Skeletal muscle tissue (tissue), 4 donors: ENCODE data around the gene KCNN3. TPM values are rescaled to one million over a fixed set of nuclear protein-coding genes. Genes with fewer than 3 reads are reported as not detected.

Experiments
- H3K27ac ChIP-seq: one replicate; pipeline ENCODE4 v1.7.0; 2013; ENCODE audit warnings: mild to moderate bottlenecking, low read depth, low read length, inconsistent platforms
- H3K27me3 ChIP-seq, 3 donors: one replicate each; pipeline ENCODE4 v1.7.0; 2013; ENCODE audit warnings: low read length in 3 of 3; ENCODE audit not compliant: control insufficient read depth in 3 of 3, insufficient read depth in 3 of 3
- H3K36me3 ChIP-seq, 3 donors: one replicate each; pipeline ENCODE4 v1.7.0; 2013; ENCODE audit warnings: low read length in 3 of 3; ENCODE audit not compliant: control insufficient read depth in 3 of 3, insufficient read depth in 3 of 3
- H3K4me1 ChIP-seq, 3 donors: one replicate each; pipeline ENCODE4 v1.7.0; 2013; ENCODE audit warnings: low read length in 3 of 3, mild to moderate bottlenecking in 3 of 3; ENCODE audit not compliant: control insufficient read depth in 3 of 3, insufficient read depth in 3 of 3
- H3K4me3 ChIP-seq, 3 donors: one replicate each; pipeline ENCODE4 v1.7.0; 2013; ENCODE audit warnings: low read length in 3 of 3
- H3K9ac ChIP-seq, 3 donors: one replicate each; pipeline ENCODE4 v1.7.0; 2013; ENCODE audit warnings: low read length in 3 of 3, mild to moderate bottlenecking in 3 of 3, moderate library complexity in 2 of 3, low read depth in 1 of 3
- H3K9me3 ChIP-seq, 3 donors: one replicate each; pipeline ENCODE4 v1.7.0; 2013; ENCODE audit warnings: low read length in 3 of 3; ENCODE audit not compliant: control insufficient read depth in 3 of 3
- total RNA-seq: library from RNA; depleted of rRNA; stranded (reverse); fragments of >200 nt; gene quantifications from one replicate; pipeline ENCODE4 v1.2.3, GENCODE V29; 2014
- donor health status: Osteomylitis.

KCNN3 gene
- total RNA-seq, 1 donor from 2014 or later: 3.7 TPM

DNA sequence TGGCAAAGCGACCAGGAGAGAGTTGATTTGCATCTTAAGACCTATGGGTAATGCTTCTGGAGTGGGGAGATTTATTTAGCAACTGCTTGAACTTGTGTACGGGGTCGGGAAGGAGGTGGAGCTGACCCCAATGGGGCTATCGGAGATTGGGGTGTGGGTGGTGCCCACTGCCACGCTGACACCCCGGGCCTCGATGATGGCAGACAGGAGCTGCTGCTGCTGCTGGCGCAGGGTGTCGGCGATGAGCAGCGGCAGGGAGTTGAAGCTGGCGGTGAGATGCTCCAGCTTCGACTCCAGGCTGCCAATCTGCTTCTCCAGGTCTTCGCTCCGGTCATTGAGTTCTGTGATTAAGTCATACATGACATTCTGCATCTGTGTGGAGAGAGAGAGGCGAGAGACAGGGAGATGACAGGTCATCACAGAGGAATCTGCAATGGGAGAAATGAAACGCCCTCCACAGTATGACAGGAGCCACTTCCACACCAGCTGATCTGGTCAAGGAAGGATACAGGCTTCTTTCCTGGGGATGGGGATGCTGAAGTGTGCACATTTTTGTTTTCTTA lies 162.1 kb downstream of the KCNN3 start:
- no peak overlapping the region for H3K27ac ChIP-seq
- H3K36me3 ChIP-seq: peaks cover 2 to 8% (median 5%) of the 10 kb centered on the region in 3 donors
- peaks cover 8 to 26% (median 15%) of the 10 kb centered on the region in 3 donors for H3K4me1 ChIP-seq
- no peaks in the 10 kb centered on the region for H3K9me3 ChIP-seq
- H3K9ac ChIP-seq: no peak overlapping the region
- H3K27me3 ChIP-seq: no peaks in the 10 kb centered on the region
- no peak overlapping the region for H3K4me3 ChIP-seq

GRCh38 chr1:154706851-154707250 lies 163.2 kb downstream of the KCNN3 start:
- Histone ChIP-seq H3K4me3 (no peak overlapping the region), H3K4me1 (peaks cover 8 to 26% (median 15%) of the 10 kb centered on the region in 3 donors), H3K9me3 (no peaks in the 10 kb centered on the region), H3K36me3 (peaks cover 0 to 3% (median 0%) of the 10 kb centered on the region in 3 donors), H3K27ac (no peak overlapping the region), H3K27me3 (no peaks in the 10 kb centered on the region), H3K9ac (no peak overlapping the region)

GRCh38 chr1:154705544-154705943 lies 164.5 kb downstream of the KCNN3 start:
- Histone ChIP-seq H3K9me3 (no peaks in the 10 kb centered on the region), H3K9ac (no peak overlapping the region), H3K4me1 (peaks cover 8 to 26% (median 15%) of the 10 kb centered on the region in 3 donors), H3K27ac (no peak overlapping the region), H3K4me3 (no peak overlapping the region), H3K27me3 (no peaks in the 10 kb centered on the region), H3K36me3 (peaks cover 0 to 3% (median 0%) of the 10 kb centered on the region in 3 donors)

DNA sequence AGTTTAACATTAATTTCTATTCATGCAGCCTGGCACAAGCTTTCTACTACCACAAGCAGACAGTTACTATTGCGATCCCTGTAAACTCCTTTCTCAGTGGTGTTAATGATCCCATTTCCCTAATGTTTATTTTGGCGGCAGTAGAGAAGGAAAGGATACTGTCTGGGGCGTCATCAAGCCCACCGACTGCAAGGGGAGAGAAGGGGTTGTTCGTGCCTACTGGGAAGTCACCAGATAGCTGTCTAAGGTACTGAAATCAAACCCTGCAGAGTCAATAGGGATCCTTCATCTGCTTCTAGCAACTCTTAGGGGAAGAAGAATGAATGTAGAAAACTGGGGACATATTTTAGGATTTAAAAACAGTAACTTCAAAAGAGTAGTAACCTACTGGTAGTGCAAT lies 166.9 kb downstream of the KCNN3 start:
- H3K4me1 ChIP-seq: peaks cover 14 to 28% (median 16%) of the 10 kb centered on the region in 3 donors
- no peaks in the 10 kb centered on the region for H3K9me3 ChIP-seq
- H3K4me3 ChIP-seq: no peak overlapping the region

DNA sequence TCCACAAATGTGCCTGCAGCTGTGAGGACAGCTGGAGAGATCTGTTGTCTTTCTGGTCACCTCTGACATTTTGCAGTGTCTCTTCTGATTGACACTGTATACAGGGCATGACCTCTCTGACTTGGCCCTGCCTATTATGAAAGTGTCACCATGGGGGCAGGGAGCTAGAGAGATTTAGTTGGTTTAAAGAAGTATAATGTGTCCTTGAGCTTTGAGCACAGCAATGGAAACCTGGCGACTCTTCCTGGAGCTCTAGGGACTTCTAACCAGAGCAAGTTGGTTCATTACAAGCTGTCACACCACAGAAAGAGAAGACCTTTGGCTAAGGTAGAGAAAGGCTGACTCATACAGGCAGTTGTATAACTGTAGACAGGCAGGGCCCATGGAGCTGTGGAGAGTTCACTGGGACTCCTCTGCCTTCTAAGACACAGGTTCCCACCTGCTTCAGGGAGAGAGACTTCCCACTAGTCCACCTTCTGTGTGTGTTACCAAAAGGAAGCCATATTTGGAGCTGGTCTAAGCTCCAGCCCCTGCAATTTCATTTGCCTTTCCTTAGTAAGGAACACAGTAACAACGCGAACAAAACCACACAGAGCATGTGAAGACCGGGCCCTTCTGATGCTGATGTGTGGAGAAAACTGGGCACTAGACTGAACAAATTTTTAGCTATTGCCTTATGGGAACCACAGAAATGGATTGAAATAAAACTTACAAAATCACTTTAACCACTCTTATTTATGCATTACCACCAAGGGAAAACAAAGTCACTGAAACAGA lies 171.6 kb downstream of the KCNN3 start:
- Histone ChIP-seq H3K4me1 (peaks cover 28 to 30% (median 29%) of the 10 kb centered on the region in 3 donors), H3K27me3 (no peaks in the 10 kb centered on the region), H3K9me3 (no peaks in the 10 kb centered on the region), H3K27ac (peak overlapping the region; percentile 86), H3K36me3 (no peaks in the 10 kb centered on the region), H3K4me3 (no peak overlapping the region), H3K9ac (peak overlapping the region in 1 of 3 donors; percentile 46)

More for the DNA sequence above, 166.9 kb downstream of the KCNN3 start:
- Histone ChIP-seq H3K9ac (no peak overlapping the region), H3K27me3 (no peaks in the 10 kb centered on the region), H3K27ac (no peak overlapping the region), H3K36me3 (peaks cover 0 to 3% (median 0%) of the 10 kb centered on the region in 3 donors)

- no peaks in the 10 kb centered on the region for H3K9me3 ChIP-seq
- no peak overlapping the region for H3K9ac ChIP-seq
- H3K27ac ChIP-seq: peak overlapping the region; percentile 86
- peaks cover 28 to 30% (median 29%) of the 10 kb centered on the region in 3 donors for H3K4me1 ChIP-seq
- no peak overlapping the region for H3K4me3 ChIP-seq
- no peaks in the 10 kb centered on the region for H3K27me3 ChIP-seq
- no peaks in the 10 kb centered on the region for H3K36me3 ChIP-seq
These were observed 172.4 kb downstream of the KCNN3 start for GRCh38 chr1:154697710-154698109.

DNA sequence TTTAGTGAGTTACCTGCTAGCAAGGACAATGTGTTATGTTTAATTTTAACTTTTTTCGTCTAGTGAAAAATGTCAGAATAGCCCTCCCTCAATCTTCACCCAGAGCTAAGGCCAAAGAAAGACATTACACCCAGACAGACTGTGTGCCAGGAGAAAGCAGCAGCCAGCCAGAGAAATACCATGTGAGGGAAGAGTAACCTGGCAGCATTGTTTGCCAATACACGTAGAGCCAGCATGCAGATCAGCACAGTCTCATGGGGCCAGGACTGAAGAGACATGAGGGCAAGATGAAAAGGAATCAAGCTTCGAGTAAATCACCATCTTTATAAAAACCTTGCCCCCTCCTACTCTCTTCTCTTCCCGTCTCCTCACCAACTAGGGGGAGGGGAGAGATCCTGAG lies 173.6 kb downstream of the KCNN3 start:
- peaks cover 28 to 30% (median 29%) of the 10 kb centered on the region in 3 donors for H3K4me1 ChIP-seq

GRCh38 chr1:154695985-154696384 lies 174.1 kb downstream of the KCNN3 start:
- peak overlapping the region; percentile 82 for H3K27ac ChIP-seq

More for the DNA sequence above, 173.6 kb downstream of the KCNN3 start:
- Histone ChIP-seq H3K4me3 (peak overlapping the region in 1 of 3 donors; percentile 3), H3K27ac (peak overlapping the region; percentile 82), H3K9ac (peak overlapping the region in 2 of 3 donors; percentile 26 to 32), H3K36me3 (no peaks in the 10 kb centered on the region), H3K27me3 (no peaks in the 10 kb centered on the region), H3K9me3 (no peaks in the 10 kb centered on the region)

DNA sequence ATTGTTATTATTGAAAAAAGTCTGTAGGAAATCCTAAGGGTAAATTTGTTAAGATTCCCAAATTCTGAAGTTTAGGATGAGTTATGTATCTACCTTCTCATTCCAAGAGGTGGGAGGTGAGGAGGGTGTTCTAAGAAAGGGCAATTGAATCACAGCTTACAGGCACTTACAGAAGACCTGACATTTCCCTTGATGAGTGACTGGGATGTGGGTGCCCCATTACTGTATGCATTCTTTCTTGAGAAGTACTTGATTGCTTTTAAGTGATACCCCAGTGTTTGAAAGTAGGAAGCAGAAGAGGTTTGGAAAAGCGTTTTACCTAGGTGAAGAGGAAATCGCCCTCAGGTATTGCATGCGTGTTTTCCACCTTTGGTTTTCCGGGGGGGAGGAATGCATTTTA lies 175.1 kb downstream of the KCNN3 start:
- Histone ChIP-seq H3K9ac (no peak overlapping the region), H3K4me1 (peaks cover 28 to 30% (median 29%) of the 10 kb centered on the region in 3 donors), H3K27ac (no peak overlapping the region), H3K27me3 (no peaks in the 10 kb centered on the region), H3K4me3 (no peak overlapping the region), H3K36me3 (no peaks in the 10 kb centered on the region), H3K9me3 (no peaks in the 10 kb centered on the region)

More at GRCh38 chr1:154695985-154696384, 174.1 kb downstream of the KCNN3 start:
- no peak overlapping the region for H3K9ac ChIP-seq
- peaks cover 28 to 30% (median 29%) of the 10 kb centered on the region in 3 donors for H3K4me1 ChIP-seq
- no peaks in the 10 kb centered on the region for H3K27me3 ChIP-seq
- H3K4me3 ChIP-seq: no peak overlapping the region
- H3K36me3 ChIP-seq: no peaks in the 10 kb centered on the region
- H3K9me3 ChIP-seq: no peaks in the 10 kb centered on the region

DNA sequence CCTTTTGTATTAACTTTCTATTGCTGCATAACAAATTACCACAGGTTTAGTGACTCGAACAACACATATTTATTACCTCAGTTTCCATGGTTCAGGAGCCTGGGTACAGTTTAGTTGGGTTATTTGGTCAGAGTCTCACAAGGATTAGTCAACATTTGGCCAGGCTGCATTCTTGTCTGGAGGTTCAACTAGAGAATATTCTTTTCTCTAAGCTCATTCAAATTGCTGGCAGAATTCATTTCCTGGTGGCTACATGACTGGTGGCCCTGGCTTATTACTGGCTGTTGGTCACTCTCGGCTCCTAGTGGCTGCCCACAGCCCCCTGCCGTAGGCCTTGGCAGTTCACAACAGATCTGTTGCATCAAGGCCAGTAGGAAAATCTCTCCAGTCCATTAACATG lies 181.0 kb downstream of the KCNN3 start:
- H3K27ac ChIP-seq: no peak overlapping the region
- no peak overlapping the region for H3K4me3 ChIP-seq
- H3K27me3 ChIP-seq: no peaks in the 10 kb centered on the region
- no peaks in the 10 kb centered on the region for H3K36me3 ChIP-seq
- no peaks in the 10 kb centered on the region for H3K4me1 ChIP-seq
- H3K9ac ChIP-seq: no peak overlapping the region
- no peaks in the 10 kb centered on the region for H3K9me3 ChIP-seq
